Measurements from ENCODE around the gene N4BP3.
"Not testable (repeated sequence)": the region's sequence is repeated elsewhere in the genome, so short reads cannot be mapped to it uniquely, and the experiment has no call there.

Gene N4BP3

GRCh38 chr5:178080056-178080455, 33.3 kb upstream of the N4BP3 start:
- Histone ChIP-seq H3K27ac (ENCODE audit: low read depth, low read length) (no peak overlapping the region), H3K27me3 (ENCODE audit: insufficient read depth, low read length) (peaks cover 7% of the 10 kb centered on the region), H3K9ac (ENCODE audit: low read depth, low read length) (no peak overlapping the region), H3K4me3 (ENCODE audit: low read length) (no peak overlapping the region), H3K4me1 (ENCODE audit: insufficient read depth, low read length) (peaks cover 8% of the 10 kb centered on the region; the same call in 1 of the 2 replicates), H3K9me3 (ENCODE audit: insufficient read depth, low read depth, low read length) (no peaks in the 10 kb centered on the region), H3K36me3 (ENCODE audit: insufficient read depth, low read length) (no peaks in the 10 kb centered on the region)
- 88% methylated on average over 8 of the region's 8 CpGs for WGBS

- H3K4me3 ChIP-seq (ENCODE audit: low read length) = no peak overlapping the region
- 90% methylated on average over 9 of the region's 9 CpGs for WGBS
- H3K36me3 ChIP-seq (ENCODE audit: insufficient read depth, low read length) = no peaks in the 10 kb centered on the region
- no peaks in the 10 kb centered on the region for H3K27me3 ChIP-seq (ENCODE audit: insufficient read depth, low read length)
- no peak overlapping the region for H3K27ac ChIP-seq (ENCODE audit: low read depth, low read length)
- peaks cover 8% of the 10 kb centered on the region; the same call in 1 of the 2 replicates for H3K4me1 ChIP-seq (ENCODE audit: insufficient read depth, low read length)
- H3K9ac ChIP-seq (ENCODE audit: low read depth, low read length) = no peak overlapping the region
- H3K9me3 ChIP-seq (ENCODE audit: insufficient read depth, low read depth, low read length) = no peaks in the 10 kb centered on the region
These were observed 32.5 kb upstream of the N4BP3 start for GRCh38 chr5:178080618-178081410.

GRCh38 chr5:178081571-178082243, 31.6 kb upstream of the N4BP3 start:
- WGBS = 77% methylated on average over 12 of the region's 12 CpGs
- no peaks in the 10 kb centered on the region for H3K9me3 ChIP-seq (ENCODE audit: insufficient read depth, low read depth, low read length)
- H3K27ac ChIP-seq (ENCODE audit: low read depth, low read length) = no peak overlapping the region
- no peaks in the 10 kb centered on the region for H3K36me3 ChIP-seq (ENCODE audit: insufficient read depth, low read length)
- H3K4me1 ChIP-seq (ENCODE audit: insufficient read depth, low read length) = peaks cover 8% of the 10 kb centered on the region; the same call in 1 of the 2 replicates
- no peaks in the 10 kb centered on the region for H3K27me3 ChIP-seq (ENCODE audit: insufficient read depth, low read length)
- no peak overlapping the region for H3K9ac ChIP-seq (ENCODE audit: low read depth, low read length)
- H3K4me3 ChIP-seq (ENCODE audit: low read length) = no peak overlapping the region

- no peak overlapping the region for H3K27ac ChIP-seq (ENCODE audit: low read depth, low read length)
- H3K4me3 ChIP-seq (ENCODE audit: low read length) = no peak overlapping the region
- H3K9ac ChIP-seq (ENCODE audit: low read depth, low read length) = no peak overlapping the region
- no peaks in the 10 kb centered on the region for H3K27me3 ChIP-seq (ENCODE audit: insufficient read depth, low read length)
- H3K9me3 ChIP-seq (ENCODE audit: insufficient read depth, low read depth, low read length) = no peaks in the 10 kb centered on the region
- peaks cover 8% of the 10 kb centered on the region; the same call in 1 of the 2 replicates for H3K4me1 ChIP-seq (ENCODE audit: insufficient read depth, low read length)
- no peaks in the 10 kb centered on the region for H3K36me3 ChIP-seq (ENCODE audit: insufficient read depth, low read length)
- 86% methylated on average over 6 of the region's 6 CpGs for WGBS
These were observed 29.4 kb upstream of the N4BP3 start for GRCh38 chr5:178083922-178084321.

- 95% methylated on average over 3 of the region's 6 CpGs for WGBS
- H3K4me1 ChIP-seq (ENCODE audit: insufficient read depth, low read length) = peaks cover 8% of the 10 kb centered on the region; the same call in 1 of the 2 replicates
- no peak overlapping the region for H3K4me3 ChIP-seq (ENCODE audit: low read length)
- no peaks in the 10 kb centered on the region for H3K9me3 ChIP-seq (ENCODE audit: insufficient read depth, low read depth, low read length)
- H3K27me3 ChIP-seq (ENCODE audit: insufficient read depth, low read length) = no peaks in the 10 kb centered on the region
- H3K36me3 ChIP-seq (ENCODE audit: insufficient read depth, low read length) = no peaks in the 10 kb centered on the region
- H3K27ac ChIP-seq (ENCODE audit: low read depth, low read length) = no peak overlapping the region
- H3K9ac ChIP-seq (ENCODE audit: low read depth, low read length) = no peak overlapping the region
These were observed 28.0 kb upstream of the N4BP3 start for GRCh38 chr5:178085316-178085715.

- Histone ChIP-seq H3K4me1 (ENCODE audit: insufficient read depth, low read length) (peaks cover 8% of the 10 kb centered on the region; the same call in 1 of the 2 replicates), H3K36me3 (ENCODE audit: insufficient read depth, low read length) (no peaks in the 10 kb centered on the region), H3K9me3 (ENCODE audit: insufficient read depth, low read depth, low read length) (no peaks in the 10 kb centered on the region), H3K27ac (ENCODE audit: low read depth, low read length) (no peak overlapping the region), H3K27me3 (ENCODE audit: insufficient read depth, low read length) (no peaks in the 10 kb centered on the region), H3K4me3 (ENCODE audit: low read length) (no peak overlapping the region), H3K9ac (ENCODE audit: low read depth, low read length) (no peak overlapping the region)
- WGBS = 89% methylated on average over 25 of the region's 25 CpGs
These were observed 27.1 kb upstream of the N4BP3 start for GRCh38 chr5:178086266-178086665.

- H3K27me3 ChIP-seq (ENCODE audit: insufficient read depth, low read length); H3K9me3 ChIP-seq (ENCODE audit: insufficient read depth, low read depth, low read length); H3K9ac ChIP-seq (ENCODE audit: low read depth, low read length); H3K4me1 ChIP-seq (ENCODE audit: insufficient read depth, low read length); H3K4me3 ChIP-seq (ENCODE audit: low read length); H3K27ac ChIP-seq (ENCODE audit: low read depth, low read length); H3K36me3 ChIP-seq (ENCODE audit: insufficient read depth, low read length): not testable (repeated sequence)
- WGBS = 95% methylated on average over 5 of the region's 5 CpGs
These were observed 26.1 kb upstream of the N4BP3 start for GRCh38 chr5:178087199-178087598.

GRCh38 chr5:178090856-178091255, 22.5 kb upstream of the N4BP3 start:
- 91% methylated on average over 6 of the region's 6 CpGs for WGBS
- no peaks in the 10 kb centered on the region for H3K36me3 ChIP-seq (ENCODE audit: insufficient read depth, low read length)
- H3K9me3 ChIP-seq (ENCODE audit: insufficient read depth, low read depth, low read length) = peaks cover 4% of the 10 kb centered on the region; the same call in 1 of the 2 replicates
- H3K27ac ChIP-seq (ENCODE audit: low read depth, low read length) = no peak overlapping the region
- no peaks in the 10 kb centered on the region for H3K27me3 ChIP-seq (ENCODE audit: insufficient read depth, low read length)
- no peaks in the 10 kb centered on the region for H3K4me1 ChIP-seq (ENCODE audit: insufficient read depth, low read length)
- no peak overlapping the region for H3K4me3 ChIP-seq (ENCODE audit: low read length)
- H3K9ac ChIP-seq (ENCODE audit: low read depth, low read length) = no peak overlapping the region

- Histone ChIP-seq H3K9me3 (ENCODE audit: insufficient read depth, low read depth, low read length) (peaks cover 4% of the 10 kb centered on the region; the same call in 1 of the 2 replicates), H3K27me3 (ENCODE audit: insufficient read depth, low read length) (no peaks in the 10 kb centered on the region), H3K9ac (ENCODE audit: low read depth, low read length) (no peak overlapping the region), H3K36me3 (ENCODE audit: insufficient read depth, low read length) (no peaks in the 10 kb centered on the region), H3K4me3 (ENCODE audit: low read length) (no peak overlapping the region), H3K4me1 (ENCODE audit: insufficient read depth, low read length) (no peaks in the 10 kb centered on the region), H3K27ac (ENCODE audit: low read depth, low read length) (no peak overlapping the region)
- WGBS = 100% methylated on average over 1 of the region's 2 CpGs
These were observed 20.2 kb upstream of the N4BP3 start for GRCh38 chr5:178093134-178093533.

GRCh38 chr5:178094345-178094744, 19.0 kb upstream of the N4BP3 start:
- 92% methylated on average over 9 of the region's 9 CpGs for WGBS
- H3K4me3 ChIP-seq (ENCODE audit: low read length) = no peak overlapping the region
- H3K9me3 ChIP-seq (ENCODE audit: insufficient read depth, low read depth, low read length) = peaks cover 4% of the 10 kb centered on the region; the same call in 1 of the 2 replicates
- H3K27me3 ChIP-seq (ENCODE audit: insufficient read depth, low read length) = no peaks in the 10 kb centered on the region
- H3K36me3 ChIP-seq (ENCODE audit: insufficient read depth, low read length) = no peaks in the 10 kb centered on the region
- no peaks in the 10 kb centered on the region for H3K4me1 ChIP-seq (ENCODE audit: insufficient read depth, low read length)
- no peak overlapping the region for H3K27ac ChIP-seq (ENCODE audit: low read depth, low read length)
- no peak overlapping the region for H3K9ac ChIP-seq (ENCODE audit: low read depth, low read length)

- Histone ChIP-seq H3K9me3 (ENCODE audit: insufficient read depth, low read depth, low read length) (no peaks in the 10 kb centered on the region), H3K27me3 (ENCODE audit: insufficient read depth, low read length) (no peaks in the 10 kb centered on the region), H3K9ac (ENCODE audit: low read depth, low read length) (no peak overlapping the region), H3K27ac (ENCODE audit: low read depth, low read length) (no peak overlapping the region), H3K4me3 (ENCODE audit: low read length) (no peak overlapping the region), H3K4me1 (ENCODE audit: insufficient read depth, low read length) (no peaks in the 10 kb centered on the region), H3K36me3 (ENCODE audit: insufficient read depth, low read length) (no peaks in the 10 kb centered on the region)
- WGBS = 97% methylated on average over 2 of the region's 7 CpGs
These were observed 14.6 kb upstream of the N4BP3 start for GRCh38 chr5:178098685-178099084.
